Erythroblast (primary cell): ENCODE data around the gene SULT1E1.

Experiments
- GATA1 ChIP-seq: IDR thresholded peaks from 2 replicates; pipeline ENCODE4 v1.6.1; 2011; ENCODE audit warnings: low read depth, mild to moderate bottlenecking, control low read depth, low read length, moderate library complexity
- POLR2A ChIP-seq: IDR thresholded peaks from 2 replicates; pipeline ENCODE4 v1.6.1; 2011; ENCODE audit warnings: mild to moderate bottlenecking, low read length

GRCh38 chr4:69875576-69875975 lies 15.6 kb upstream of the SULT1E1 start:
- TF ChIP-seq GATA1 (no peak), POLR2A (no peak)
